Measurements from ENCODE around the gene GAGE12H. TPM values are rescaled to one million over a fixed set of nuclear protein-coding genes. Genes with fewer than 3 reads are reported as not detected.
"Not testable (repeated sequence)": the region's sequence is repeated elsewhere in the genome, so short reads cannot be mapped to it uniquely, and the experiment has no call there.

Gene GAGE12H
- total RNA-seq, 2 donors from 2014 or later: not detected

- not testable (repeated sequence) for H3K27ac Mint-ChIP-seq; H3K4me3 Mint-ChIP-seq; H3K36me3 Mint-ChIP-seq (ENCODE audit: low read depth); H3K27me3 ChIP-seq (ENCODE audit: control insufficient read depth, insufficient read depth, low read length, poor library complexity, severe bottlenecking); H3K9me3 ChIP-seq (ENCODE audit: control insufficient read depth, low read length); H3K9ac ChIP-seq (ENCODE audit: extremely low read depth, low read length, poor library complexity, severe bottlenecking); H3K27ac ChIP-seq (ENCODE audit: low read depth, low read length); H3K27me3 Mint-ChIP-seq (ENCODE audit: insufficient read depth); H3K4me3 ChIP-seq (ENCODE audit: low read length); H3K9me3 Mint-ChIP-seq; H3K36me3 ChIP-seq (ENCODE audit: control insufficient read depth, insufficient read depth, low read length); H3K4me1 Mint-ChIP-seq; DNase-seq; H3K4me1 ChIP-seq (ENCODE audit: control insufficient read depth, insufficient read depth, low read length)
- WGBS, 2 experiments (ENCODE audit: insufficient coverage in 1 of 2, insufficient read length in 1 of 2): no CpG with 5 or more reads among the region's 16 CpGs
Observed at GRCh38 chrX:49570100-49570499, 9.6 kb upstream of the GAGE12H start, which contains the start of gene GAGE12G. Gene GAGE12G, plus strand, starts transcription at chrX:49570400. Its CDS starts 1,155 bp downstream, at chrX:49571555.

- H3K9me3 ChIP-seq (ENCODE audit: control insufficient read depth, low read length); H3K27ac Mint-ChIP-seq; H3K36me3 ChIP-seq (ENCODE audit: control insufficient read depth, insufficient read depth, low read length); H3K4me1 ChIP-seq (ENCODE audit: control insufficient read depth, insufficient read depth, low read length); H3K27me3 Mint-ChIP-seq (ENCODE audit: insufficient read depth); DNase-seq; H3K27me3 ChIP-seq (ENCODE audit: control insufficient read depth, insufficient read depth, low read length, poor library complexity, severe bottlenecking); H3K36me3 Mint-ChIP-seq (ENCODE audit: low read depth); H3K27ac ChIP-seq (ENCODE audit: low read depth, low read length); H3K4me1 Mint-ChIP-seq; H3K4me3 ChIP-seq (ENCODE audit: low read length); H3K9ac ChIP-seq (ENCODE audit: extremely low read depth, low read length, poor library complexity, severe bottlenecking); H3K4me3 Mint-ChIP-seq; H3K9me3 Mint-ChIP-seq: not testable (repeated sequence)
- WGBS, 2 experiments (ENCODE audit: insufficient coverage in 1 of 2, insufficient read length in 1 of 2): no CpG with 5 or more reads among the region's 16 CpGs
Observed at GRCh38 chrX:49589196-49589595, 9.4 kb downstream of the GAGE12H start, which contains the start of gene GAGE2A. Gene GAGE2A, plus strand, starts transcription at chrX:49589496. Its CDS starts 1,155 bp downstream, at chrX:49590651.

- H3K36me3 Mint-ChIP-seq (ENCODE audit: low read depth); H3K4me1 ChIP-seq (ENCODE audit: control insufficient read depth, insufficient read depth, low read length); H3K4me3 ChIP-seq (ENCODE audit: low read length); H3K27ac ChIP-seq (ENCODE audit: low read depth, low read length); H3K9me3 Mint-ChIP-seq; H3K4me1 Mint-ChIP-seq; H3K9ac ChIP-seq (ENCODE audit: extremely low read depth, low read length, poor library complexity, severe bottlenecking); H3K27me3 Mint-ChIP-seq (ENCODE audit: insufficient read depth); H3K9me3 ChIP-seq (ENCODE audit: control insufficient read depth, low read length); H3K4me3 Mint-ChIP-seq; H3K27me3 ChIP-seq (ENCODE audit: control insufficient read depth, insufficient read depth, low read length, poor library complexity, severe bottlenecking); H3K36me3 ChIP-seq (ENCODE audit: control insufficient read depth, insufficient read depth, low read length); H3K27ac Mint-ChIP-seq; DNase-seq: not testable (repeated sequence)
- WGBS, 2 experiments (ENCODE audit: insufficient coverage in 1 of 2, insufficient read length in 1 of 2): 96 to 100% methylated on average over 2 to 17 of the region's 37 CpGs
Observed at GRCh38 chrX:49589769-49590478, 10.2 kb downstream of the GAGE12H start.

GRCh38 chrX:49590488-49590887, 10.7 kb downstream of the GAGE12H start:
- not testable (repeated sequence) for H3K27ac Mint-ChIP-seq; H3K4me3 Mint-ChIP-seq; H3K27me3 ChIP-seq (ENCODE audit: control insufficient read depth, insufficient read depth, low read length, poor library complexity, severe bottlenecking); H3K27ac ChIP-seq (ENCODE audit: low read depth, low read length); DNase-seq; H3K9me3 Mint-ChIP-seq; H3K4me1 Mint-ChIP-seq; H3K27me3 Mint-ChIP-seq (ENCODE audit: insufficient read depth); H3K9me3 ChIP-seq (ENCODE audit: control insufficient read depth, low read length); H3K4me3 ChIP-seq (ENCODE audit: low read length); H3K9ac ChIP-seq (ENCODE audit: extremely low read depth, low read length, poor library complexity, severe bottlenecking); H3K36me3 Mint-ChIP-seq (ENCODE audit: low read depth); H3K36me3 ChIP-seq (ENCODE audit: control insufficient read depth, insufficient read depth, low read length); H3K4me1 ChIP-seq (ENCODE audit: control insufficient read depth, insufficient read depth, low read length)
- 98% methylated on average over 12 of the region's 17 CpGs; no CpG with 5 or more reads in 1 of the 2 experiments for WGBS, 2 experiments (ENCODE audit: insufficient coverage in 1 of 2, insufficient read length in 1 of 2)

GRCh38 chrX:49598720-49599119, 19.0 kb downstream of the GAGE12H start, which contains the start of gene GAGE1:
Gene GAGE1, plus strand, starts transcription at chrX:49599020. Its CDS starts 1,155 bp downstream, at chrX:49600175.
- H3K9me3 ChIP-seq (ENCODE audit: control insufficient read depth, low read length); H3K4me1 Mint-ChIP-seq; H3K27ac Mint-ChIP-seq; H3K27me3 ChIP-seq (ENCODE audit: control insufficient read depth, insufficient read depth, low read length, poor library complexity, severe bottlenecking); H3K4me3 ChIP-seq (ENCODE audit: low read length); H3K4me3 Mint-ChIP-seq; H3K36me3 ChIP-seq (ENCODE audit: control insufficient read depth, insufficient read depth, low read length); DNase-seq; H3K9me3 Mint-ChIP-seq; H3K36me3 Mint-ChIP-seq (ENCODE audit: low read depth); H3K27ac ChIP-seq (ENCODE audit: low read depth, low read length); H3K27me3 Mint-ChIP-seq (ENCODE audit: insufficient read depth); H3K4me1 ChIP-seq (ENCODE audit: control insufficient read depth, insufficient read depth, low read length); H3K9ac ChIP-seq (ENCODE audit: extremely low read depth, low read length, poor library complexity, severe bottlenecking): not testable (repeated sequence)
- WGBS, 2 experiments (ENCODE audit: insufficient coverage in 1 of 2, insufficient read length in 1 of 2): no CpG with 5 or more reads among the region's 16 CpGs
